Testis (tissue), 2 donors: ENCODE data around the gene RUNX3.

Source experiments
- POLR2A ChIP-seq: fragments of 450-650 bp; IDR thresholded peaks from one replicate; pipeline ENCODE4 v1.6.1; 2017; ENCODE audit warnings: antibody characterized with exemption, mild to moderate bottlenecking, moderate library complexity
- TF ChIP-seq, protein P1 (sequence below), 3 experiments: fragments of 450-650 bp in 2 of 3; fragments of 200-600 bp in 1 of 3; sonication (generic) in 1 of 3; IDR thresholded peaks; one replicate each; pipeline ENCODE4 v1.5.1; 2016 to 2019; ENCODE audit warnings: antibody characterized with exemption in 3 of 3, mild to moderate bottlenecking in 2 of 3, moderate library complexity in 1 of 3

DNA sequence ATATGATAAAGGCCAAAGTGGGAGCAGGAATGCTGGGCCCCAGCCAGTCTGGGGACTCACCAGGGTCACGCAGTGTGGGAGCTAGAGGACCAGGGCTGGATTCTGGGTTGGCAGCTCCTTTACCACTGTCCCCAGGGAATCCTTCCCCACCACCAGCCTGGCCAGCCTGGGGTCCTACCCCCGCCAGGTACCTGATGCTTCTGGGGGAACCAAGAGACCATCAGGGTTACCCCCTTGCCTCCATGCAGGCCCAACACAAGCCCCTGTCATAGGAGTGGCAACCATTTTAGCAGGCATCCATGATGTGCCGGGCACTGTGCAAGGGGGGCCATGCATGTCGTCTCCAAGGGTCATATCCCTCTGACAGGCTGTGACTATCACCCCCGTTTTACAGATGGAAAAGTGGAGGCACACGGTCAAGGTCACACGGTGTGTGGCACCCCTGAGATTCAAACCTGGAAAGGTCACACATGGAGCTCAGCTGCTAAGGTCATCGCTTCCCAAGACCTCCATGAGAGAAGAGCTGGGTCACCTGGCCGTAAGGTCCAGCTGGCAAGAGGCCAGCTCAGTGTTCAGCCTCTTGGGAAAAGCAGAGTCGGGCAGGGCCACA is 16.4 kb downstream of the RUNX3 start:
- TF ChIP-seq POLR2A, result no peak
- TF ChIP-seq, protein P1, sequence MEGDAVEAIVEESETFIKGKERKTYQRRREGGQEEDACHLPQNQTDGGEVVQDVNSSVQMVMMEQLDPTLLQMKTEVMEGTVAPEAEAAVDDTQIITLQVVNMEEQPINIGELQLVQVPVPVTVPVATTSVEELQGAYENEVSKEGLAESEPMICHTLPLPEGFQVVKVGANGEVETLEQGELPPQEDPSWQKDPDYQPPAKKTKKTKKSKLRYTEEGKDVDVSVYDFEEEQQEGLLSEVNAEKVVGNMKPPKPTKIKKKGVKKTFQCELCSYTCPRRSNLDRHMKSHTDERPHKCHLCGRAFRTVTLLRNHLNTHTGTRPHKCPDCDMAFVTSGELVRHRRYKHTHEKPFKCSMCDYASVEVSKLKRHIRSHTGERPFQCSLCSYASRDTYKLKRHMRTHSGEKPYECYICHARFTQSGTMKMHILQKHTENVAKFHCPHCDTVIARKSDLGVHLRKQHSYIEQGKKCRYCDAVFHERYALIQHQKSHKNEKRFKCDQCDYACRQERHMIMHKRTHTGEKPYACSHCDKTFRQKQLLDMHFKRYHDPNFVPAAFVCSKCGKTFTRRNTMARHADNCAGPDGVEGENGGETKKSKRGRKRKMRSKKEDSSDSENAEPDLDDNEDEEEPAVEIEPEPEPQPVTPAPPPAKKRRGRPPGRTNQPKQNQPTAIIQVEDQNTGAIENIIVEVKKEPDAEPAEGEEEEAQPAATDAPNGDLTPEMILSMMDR (IDR thresholded peaks at IDR 0.05), result no peak
